HG02759 (cell line): Measurements from ENCODE around the gene CAMTA1.
"Not testable (repeated sequence)": the region's sequence is repeated elsewhere in the genome, so short reads cannot be mapped to it uniquely, and the experiment has no call there.

Experiments used
- ATAC-seq: cut with Tn5 transposase; IDR thresholded peaks from one replicate; pipeline ENCODE4 v1.9.1; 2021; ENCODE audit warnings: mild to moderate bottlenecking, moderate library complexity; ENCODE audit not compliant: unreplicated experiment

CAMTA1 gene

GRCh38 chr1:7127322-7128075 is 342.2 kb downstream of the CAMTA1 start:
- ATAC-seq, result no peak

GRCh38 chr1:7128293-7128692 is 343.0 kb downstream of the CAMTA1 start:
- no peak for ATAC-seq

DNA sequence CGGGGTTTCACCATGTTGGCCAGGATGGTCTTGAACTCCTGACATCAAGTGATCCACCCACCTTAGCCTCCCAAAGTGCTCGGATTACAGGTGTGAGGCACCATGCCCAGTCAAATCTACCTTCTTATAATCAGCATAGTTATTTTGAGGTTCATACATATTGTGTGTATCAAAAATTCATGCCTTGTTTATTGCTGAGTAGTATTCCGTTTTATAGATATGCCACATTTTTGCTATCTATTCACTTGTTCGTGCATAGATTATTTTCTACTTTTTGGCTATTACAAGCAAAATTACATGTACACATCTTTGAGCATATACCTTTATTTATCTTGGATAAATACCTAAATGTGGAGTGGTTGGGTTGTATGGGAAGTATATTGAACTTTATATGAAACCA is 344.9 kb downstream of the CAMTA1 start:
- ATAC-seq, result no peak

- no peak for ATAC-seq
Observed at GRCh38 chr1:7135493-7135892, 350.2 kb downstream of the CAMTA1 start.

- no peak for ATAC-seq
Observed at GRCh38 chr1:7136166-7136953, 351.1 kb downstream of the CAMTA1 start.

DNA sequence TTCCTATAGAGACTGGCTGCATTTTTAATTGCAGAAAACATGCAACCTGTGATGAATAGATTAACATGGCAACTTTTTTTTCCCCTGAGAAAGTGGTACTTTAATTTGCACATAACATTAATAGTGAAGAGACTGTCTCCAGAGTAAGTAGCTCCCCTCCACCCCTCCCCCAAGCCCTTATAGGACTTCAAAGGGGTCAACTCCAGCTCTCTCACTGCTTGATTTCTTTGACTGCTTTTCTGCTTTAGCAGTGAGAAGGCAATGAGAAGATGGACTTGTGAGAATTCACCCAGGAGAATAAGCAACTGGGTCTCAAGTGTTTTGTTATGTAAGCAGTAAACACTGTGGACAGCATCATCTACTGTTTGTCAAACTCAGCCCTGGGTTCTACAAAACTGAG is 355.0 kb downstream of the CAMTA1 start:
- no peak for ATAC-seq

- no peak for ATAC-seq
Observed at GRCh38 chr1:7145947-7146346, 360.7 kb downstream of the CAMTA1 start.

DNA sequence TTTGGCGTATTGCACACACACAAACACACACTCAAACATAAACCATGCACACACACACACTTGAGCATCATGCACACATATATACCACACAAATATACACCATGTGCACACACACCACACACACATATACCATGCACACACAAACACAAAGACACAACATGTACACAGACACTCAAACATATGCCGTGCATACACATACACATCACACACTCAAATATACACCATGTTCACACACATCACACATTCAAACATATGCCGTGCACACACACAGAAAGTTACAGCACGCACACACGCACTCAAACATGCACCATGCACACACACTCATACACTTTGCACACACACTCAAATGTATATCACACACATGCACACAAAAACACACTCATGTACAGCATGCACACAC is 361.5 kb downstream of the CAMTA1 start:
- no peak for ATAC-seq

GRCh38 chr1:7147581-7148282 is 362.5 kb downstream of the CAMTA1 start:
- ATAC-seq, result not testable (repeated sequence)

- ATAC-seq, result no peak
Observed at GRCh38 chr1:7149080-7149838, 364.0 kb downstream of the CAMTA1 start.

GRCh38 chr1:7150724-7151280 is 365.5 kb downstream of the CAMTA1 start:
- ATAC-seq, result no peak

- ATAC-seq, result no peak
Observed at GRCh38 chr1:7151978-7152377, 366.7 kb downstream of the CAMTA1 start.

GRCh38 chr1:7152655-7153054 is 367.4 kb downstream of the CAMTA1 start:
- ATAC-seq, result no peak

DNA sequence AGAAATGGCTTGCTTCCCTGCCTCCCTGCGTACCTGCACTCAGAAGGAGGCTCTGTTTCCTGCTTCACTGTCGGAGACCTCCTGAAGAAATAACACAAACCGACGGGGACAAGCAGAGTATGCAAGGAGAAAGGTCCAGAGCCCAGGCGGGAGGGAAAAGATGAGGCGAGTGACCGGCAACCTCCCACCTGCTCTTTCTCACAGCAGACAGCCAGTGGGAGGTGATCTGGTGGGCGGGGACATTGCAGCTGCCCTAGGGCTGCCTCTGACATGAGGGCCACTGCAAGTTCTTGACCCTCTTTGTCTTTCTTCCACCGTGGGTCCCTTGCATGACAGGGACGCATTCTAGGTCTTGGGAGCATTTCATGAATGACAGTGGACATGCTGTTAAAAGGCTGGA is 368.2 kb downstream of the CAMTA1 start:
- no peak for ATAC-seq

DNA sequence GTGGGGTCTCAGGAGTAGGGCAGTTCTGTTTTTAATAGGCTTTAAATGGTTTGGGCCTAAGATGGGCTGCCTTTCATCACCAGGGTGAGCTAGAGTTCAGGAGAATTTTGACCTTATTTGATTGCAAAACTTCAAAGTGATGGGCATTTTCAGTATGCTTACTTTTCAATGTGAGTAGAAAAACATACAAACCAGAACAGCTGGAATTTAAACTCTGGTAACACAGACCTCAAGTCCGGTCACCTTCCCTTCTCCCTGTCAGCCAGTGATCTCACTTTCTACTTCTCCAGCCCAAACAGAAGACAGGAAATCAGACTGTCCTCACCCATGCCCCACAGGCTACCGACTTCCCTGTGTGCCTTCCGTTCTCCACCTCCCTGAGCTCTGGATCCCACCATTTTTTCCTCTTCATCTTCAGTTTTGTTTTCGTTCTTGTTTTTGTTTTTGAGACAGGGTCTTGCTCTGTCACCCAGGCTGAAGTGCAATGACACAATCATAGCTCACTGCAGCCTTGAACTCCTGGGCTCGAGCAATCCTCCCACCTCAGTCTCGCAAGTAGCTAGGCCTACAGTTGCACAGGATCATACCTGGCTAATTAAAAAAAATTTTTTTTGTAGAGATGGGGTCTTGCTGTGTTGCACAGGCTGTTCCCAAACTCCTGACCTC is 374.0 kb downstream of the CAMTA1 start:
- ATAC-seq, result no peak

DNA sequence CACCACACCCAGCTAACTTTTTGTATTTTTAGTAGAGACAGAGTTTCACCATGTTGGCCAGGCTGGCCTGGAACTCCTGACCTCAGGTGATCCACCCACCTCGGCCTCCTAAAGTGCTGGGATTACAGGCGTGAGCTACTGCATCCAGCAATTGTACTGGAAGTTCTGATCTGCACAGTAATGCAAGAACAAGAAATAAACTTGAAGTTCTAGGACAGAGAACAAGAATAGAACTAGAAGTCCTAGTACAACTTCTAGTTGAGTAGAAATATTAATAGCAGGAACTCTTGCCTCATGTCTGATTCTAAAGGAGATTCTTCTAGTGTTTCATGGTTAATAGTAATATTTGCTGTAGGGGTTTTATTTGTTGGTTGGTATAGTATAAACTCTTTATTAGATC is 383.3 kb downstream of the CAMTA1 start:
- ATAC-seq, result not testable (repeated sequence)

GRCh38 chr1:7171168-7171567 is 385.9 kb downstream of the CAMTA1 start:
- ATAC-seq, result no peak

GRCh38 chr1:7171574-7171973 is 386.3 kb downstream of the CAMTA1 start:
- ATAC-seq, result no peak

- no peak for ATAC-seq
Observed at GRCh38 chr1:7172804-7173203, 387.6 kb downstream of the CAMTA1 start.

DNA sequence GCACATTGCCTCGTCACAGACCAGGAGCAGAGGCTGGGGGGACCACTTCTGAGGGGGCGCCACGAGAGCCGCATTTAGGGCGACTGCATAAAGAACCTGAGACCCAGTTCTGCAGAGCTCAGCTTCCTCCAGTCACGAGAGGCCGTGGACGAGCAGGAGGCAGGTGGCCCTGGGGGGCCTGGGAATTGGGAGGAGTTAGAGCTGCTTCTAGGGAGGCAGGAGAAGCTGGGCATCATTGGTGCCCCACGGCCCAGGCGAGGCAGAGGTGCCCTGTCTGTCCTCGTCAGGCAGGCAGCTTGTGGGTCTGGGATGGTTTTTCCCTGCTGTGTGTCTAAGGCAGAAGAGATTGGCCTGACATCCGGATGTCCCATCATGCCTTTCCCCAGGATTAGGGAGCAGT is 389.3 kb downstream of the CAMTA1 start:
- ATAC-seq, result no peak
